DOHH2 (cell line): ENCODE data around the gene PCDHGA3.
"Not testable (repeated sequence)": the region's sequence is repeated elsewhere in the genome, so short reads cannot be mapped to it uniquely, and the experiment has no call there.

Source experiments
- H3F3A ChIP-seq: fragments of 200-600 bp; sonication (generic), shearing (Covaris generic); 2 replicates; pipeline ENCODE4 v1.6.0; 2016; ENCODE audit warnings: antibody characterized with exemption, mild to moderate bottlenecking; ENCODE audit not compliant: control insufficient read depth, insufficient read depth
- H3K27ac ChIP-seq: fragments of 200-600 bp; sonication (generic); 2 replicates; pipeline ENCODE4 v1.5.1; 2014; ENCODE audit warnings: low read depth, mild to moderate bottlenecking, low read length, moderate library complexity
- H3K27me3 ChIP-seq: fragments of 200-600 bp; sonication (generic); 2 replicates; pipeline ENCODE4 v1.6.1; 2014; ENCODE audit warnings: mild to moderate bottlenecking, low read length, mixed read lengths; ENCODE audit not compliant: control insufficient read depth
- H3K36me3 ChIP-seq: fragments of 200-600 bp; sonication (generic); 2 replicates; pipeline ENCODE4 v1.6.1; 2014; ENCODE audit warnings: mild to moderate bottlenecking, low read length, moderate library complexity, mixed read lengths; ENCODE audit not compliant: control insufficient read depth
- H3K4me1 ChIP-seq: fragments of 200-600 bp; sonication (generic); 2 replicates; pipeline ENCODE4 v1.6.1; 2014; ENCODE audit warnings: mild to moderate bottlenecking, low read length, mixed read lengths; ENCODE audit not compliant: control insufficient read depth
- H3K4me2 ChIP-seq: fragments of 200-600 bp; sonication (generic); 2 replicates; pipeline ENCODE4 v1.6.0; 2014; ENCODE audit warnings: mild to moderate bottlenecking, low read length, moderate library complexity
- H3K4me3 ChIP-seq: fragments of 200-600 bp; sonication (generic); 2 replicates; pipeline ENCODE4 v1.5.1; 2014; ENCODE audit warnings: mild to moderate bottlenecking, low read length, mixed read lengths
- H3K79me2 ChIP-seq: fragments of 200-600 bp; sonication (generic); 2 replicates; pipeline ENCODE4 v1.6.1; 2014; ENCODE audit warnings: mild to moderate bottlenecking, low read length, mixed read lengths; ENCODE audit not compliant: control insufficient read depth
- H3K9me2 ChIP-seq: fragments of 200-600 bp; sonication (generic); replicated peaks from 2 replicates; pipeline ENCODE4 v1.6.1; 2014; ENCODE audit warnings: mild to moderate bottlenecking, low read length, mixed read lengths; ENCODE audit not compliant: control insufficient read depth
- H3K9me3 ChIP-seq: fragments of 200-600 bp; sonication (generic); 2 replicates; pipeline ENCODE4 v1.6.1; 2014; ENCODE audit warnings: antibody characterized with exemption, low read length, mixed read lengths; ENCODE audit not compliant: control insufficient read depth, insufficient read depth
- H4K20me1 ChIP-seq: fragments of 200-600 bp; sonication (generic); 2 replicates; pipeline ENCODE4 v1.6.0; 2014; ENCODE audit warnings: low read depth, mild to moderate bottlenecking, antibody characterized with exemption, low read length, moderate library complexity; ENCODE audit not compliant: control insufficient read depth, insufficient read depth
- CTCF ChIP-seq: fragments of 200-600 bp; sonication (generic); IDR thresholded peaks from one replicate; pipeline ENCODE4 v1.5.1; 2014; ENCODE audit warnings: antibody characterized with exemption, mild to moderate bottlenecking, low read depth, low read length; ENCODE audit not compliant: poor library complexity, severe bottlenecking
- EZH2phosphoT487 ChIP-seq: fragments of 200-600 bp; sonication (generic); IDR thresholded peaks from 2 replicates; pipeline ENCODE4 v1.6.1; 2017; ENCODE audit warnings: borderline replicate concordance, mild to moderate bottlenecking, antibody characterized with exemption, low read length, moderate library complexity, mixed read lengths

PCDHGA3 gene

GRCh38 chr5:141326088-141326854 lies 17.4 kb upstream of the PCDHGA3 start:
- H3K27ac ChIP-seq, result peak overlapping the region; percentile 31; the same call in 1 of the 2 replicates
- H3F3A ChIP-seq, result no peaks in the 10 kb centered on the region
- H3K9me3 ChIP-seq, result peaks cover 12% of the 10 kb centered on the region; the same call in 1 of the 2 replicates
- no peak for TF ChIP-seq EZH2phosphoT487
- TF ChIP-seq CTCF, result peak; percentile 75
- H3K9me2 ChIP-seq, result no peaks in the 10 kb centered on the region
- H3K27me3 ChIP-seq, result no peaks in the 10 kb centered on the region
- peak overlapping the region; percentile 73 for H3K4me2 ChIP-seq
- H3K36me3 ChIP-seq, result no peaks in the 10 kb centered on the region
- no peaks in the 10 kb centered on the region for H3K79me2 ChIP-seq
- H3K4me1 ChIP-seq, result peaks cover 37% of the 10 kb centered on the region
- H3K4me3 ChIP-seq, result peak overlapping the region; percentile 80
- no peaks in the 10 kb centered on the region for H4K20me1 ChIP-seq

- Histone ChIP-seq H3K79me2 (no peaks in the 10 kb centered on the region), H3K9me3 (peaks cover 12% of the 10 kb centered on the region; the same call in 1 of the 2 replicates), H3K27me3 (no peaks in the 10 kb centered on the region)
These were observed 15.4 kb upstream of the PCDHGA3 start for GRCh38 chr5:141328231-141328630.

GRCh38 chr5:141330299-141331080 lies 13.1 kb upstream of the PCDHGA3 start, which contains the start of gene PCDHGA1:
TSS of gene PCDHGA1 (plus strand) at chr5:141330514.
- no peaks in the 10 kb centered on the region for H3K36me3 ChIP-seq
- H3K4me3 ChIP-seq, result peak within 1 kb of the TSS; percentile 69
- no peaks in the 10 kb centered on the region for H3K9me2 ChIP-seq
- no peaks in the 10 kb centered on the region for H4K20me1 ChIP-seq
- TF ChIP-seq EZH2phosphoT487 (no peak), CTCF (peak; percentile 58)
- no peak within 1 kb of the TSS for H3K27ac ChIP-seq
- peaks cover 16% of the 10 kb centered on the region; the same call in 1 of the 2 replicates for H3K9me3 ChIP-seq
- H3K4me1 ChIP-seq, result peaks cover 40% of the 10 kb centered on the region
- H3K27me3 ChIP-seq, result no peaks in the 10 kb centered on the region
- H3K79me2 ChIP-seq, result no peaks in the 10 kb centered on the region
- no peaks in the 10 kb centered on the region for H3F3A ChIP-seq
- H3K4me2 ChIP-seq, result peak within 1 kb of the TSS; percentile 72

More at GRCh38 chr5:141328231-141328630, 15.4 kb upstream of the PCDHGA3 start:
- no peaks in the 10 kb centered on the region for H3K36me3 ChIP-seq
- TF ChIP-seq CTCF (no peak), EZH2phosphoT487 (no peak)
- no peaks in the 10 kb centered on the region for H3K9me2 ChIP-seq
- H4K20me1 ChIP-seq, result no peaks in the 10 kb centered on the region
- H3K4me1 ChIP-seq, result peaks cover 26% of the 10 kb centered on the region
- H3K27ac ChIP-seq, result no peak overlapping the region
- H3K4me3 ChIP-seq, result no peak overlapping the region
- H3F3A ChIP-seq, result no peaks in the 10 kb centered on the region
- H3K4me2 ChIP-seq, result no peak overlapping the region

- H4K20me1 ChIP-seq, H3K9me2 ChIP-seq, H3K79me2 ChIP-seq, H3K4me3 ChIP-seq, H3F3A ChIP-seq, H3K4me2 ChIP-seq, H3K36me3 ChIP-seq, H3K27me3 ChIP-seq, H3K27ac ChIP-seq: not testable (repeated sequence)
- peaks cover 26% of the 10 kb centered on the region for H3K4me1 ChIP-seq
- H3K9me3 ChIP-seq, result peaks cover 11% of the 10 kb centered on the region; the same call in 1 of the 2 replicates
These were observed 11.1 kb upstream of the PCDHGA3 start for GRCh38 chr5:141332571-141332970.
